K562 (cell line): ENCODE measurements around the gene TMEM217. TPM values are rescaled to one million over a fixed set of nuclear protein-coding genes. Genes with fewer than 3 reads are reported as not detected.
A peak's percentile ranks its signal among the peaks of the same experiment; 100 is the strongest.

Experiments used
- ELF2 ChIP-seq: fragments of 250-450 bp; sonication (Bioruptor Pico); IDR thresholded peaks from 2 replicates; pipeline ENCODE4 v1.5.0; 2021; ENCODE audit warnings: mild to moderate bottlenecking
- GATAD2A ChIP-seq: fragments of 450-650 bp; IDR thresholded peaks from 2 replicates; pipeline ENCODE4 v1.6.1; 2017
- GTF2F1 ChIP-seq: IDR thresholded peaks from 2 replicates; pipeline ENCODE4 v1.6.1; 2011; ENCODE audit warnings: low read depth, low read length, improper control_type of control experiment
- IRF2 ChIP-seq: sonication (generic); formaldehyde crosslinking; IDR thresholded peaks from 2 replicates; pipeline ENCODE4 v1.8.1; 2022; ENCODE audit warnings: mild to moderate bottlenecking, missing genetic modification reagents
- NR1H2 ChIP-seq: sonication (generic); formaldehyde crosslinking; IDR thresholded peaks from 2 replicates; pipeline ENCODE4 v1.4.0; 2020; ENCODE audit warnings: mild to moderate bottlenecking, missing genetic modification reagents
- PHB2 ChIP-seq: fragments of 450-650 bp; IDR thresholded peaks from 2 replicates; pipeline ENCODE4 v1.6.1; 2017; ENCODE audit warnings: low read depth
- SOX6 ChIP-seq: fragments of 450-650 bp; IDR thresholded peaks from 2 replicates; pipeline ENCODE4 v1.6.1; 2014; ENCODE audit warnings: mild to moderate bottlenecking
- SRF ChIP-seq, 2 experiments: fragments of 250-450, 450-650 bp in 1 of 2; sonication (Bioruptor Pico) in 1 of 2; sonication (generic) in 1 of 2; formaldehyde crosslinking; IDR thresholded peaks; 2 replicates each; pipeline versions ENCODE4 v1.5.0 to v1.5.1; 2020 to 2022; ENCODE audit warnings: mild to moderate bottlenecking in 1 of 2, missing genetic modification reagents in 1 of 2
- SRSF7 ChIP-seq: fragments of 200-400 bp; formaldehyde crosslinking; optimal IDR thresholded peaks from 2 replicates; pipeline ENCODE3; 2017; ENCODE audit warnings: mild to moderate bottlenecking, low read depth, low read length
- STAG1 ChIP-seq: sonication (generic); formaldehyde crosslinking; IDR thresholded peaks from 2 replicates; pipeline ENCODE4 v1.5.0; 2020; ENCODE audit warnings: missing genetic modification reagents, borderline replicate concordance
- TCF3 ChIP-seq: sonication (generic); formaldehyde crosslinking; IDR thresholded peaks from 2 replicates; pipeline ENCODE4 v1.4.0; 2020; ENCODE audit warnings: mild to moderate bottlenecking, missing genetic modification reagents
- TGIF2 ChIP-seq: sonication (generic); formaldehyde crosslinking; IDR thresholded peaks from 2 replicates; pipeline ENCODE4 v1.8.1; 2022; ENCODE audit warnings: mild to moderate bottlenecking, missing genetic modification reagents, moderate library complexity
- THRAP3 ChIP-seq: fragments of 450-650 bp; IDR thresholded peaks from 2 replicates; pipeline ENCODE4 v1.6.1; 2016; ENCODE audit warnings: mild to moderate bottlenecking, inconsistent platforms, borderline replicate concordance
- ZFP1 ChIP-seq: fragments of 450-650 bp; formaldehyde crosslinking; IDR thresholded peaks from 2 replicates; pipeline ENCODE4 v1.4.0; 2020; ENCODE audit warnings: mild to moderate bottlenecking, mixed read lengths
- ZNF121 ChIP-seq: sonication (generic); formaldehyde crosslinking; conservative IDR thresholded peaks from 2 replicates; pipeline ENCODE4 v1.8.0; 2022; ENCODE audit warnings: missing genetic modification reagents
- ZNF347 ChIP-seq: fragments of 450-650 bp; formaldehyde crosslinking; IDR thresholded peaks from 2 replicates; pipeline ENCODE4 v1.4.0; 2020; ENCODE audit warnings: low read depth, mild to moderate bottlenecking, moderate library complexity
- ZNF407 ChIP-seq: fragments of 450-650 bp; IDR thresholded peaks from 2 replicates; pipeline ENCODE4 v1.6.1; 2016; ENCODE audit warnings: low read depth
- ZNF431 ChIP-seq: sonication (generic); formaldehyde crosslinking; IDR thresholded peaks from 2 replicates; pipeline ENCODE4 v1.8.0; 2022; ENCODE audit warnings: mild to moderate bottlenecking, missing genetic modification reagents
- ZNF512 ChIP-seq: IDR thresholded peaks from 2 replicates; pipeline ENCODE4 v1.6.1; 2016; ENCODE audit warnings: missing genetic modification characterization, missing compliant biosample characterization
- polyA plus RNA-seq, 8 experiments: library from polyadenylated mRNA; depleted of rRNA in 4 of 8; stranded (reverse) in 5 of 8; unstranded in 3 of 8; fragments of >200 nt; fragmentation: Nextera tagmentation in 2 of 8; fragmentation: Illumina TruSeq in 1 of 8; extraction: Ambion mirVana in 2 of 8; extraction: Trizol in 1 of 8; gene quantifications; 2 replicates each; pipeline versions ENCODE4 v1.2.1 to v1.2.3, GENCODE V29; 2011 to 2014; ENCODE audit warnings: inconsistent platforms in 1 of 8, missing spikeins in 1 of 8
- total RNA-seq, 7 experiments: library from RNA; depleted of rRNA in 6 of 7; stranded (reverse); fragments of >200 nt in 6 of 7; fragmentation: Illumina TruSeq in 2 of 7; extraction: Trizol in 2 of 7; gene quantifications; 2 replicates each; pipeline versions ENCODE4 v1.2.1 to v1.2.3, GENCODE V29; 2011 to 2021; ENCODE audit warnings: low replicate concordance in 1 of 7

Gene TMEM217
- total and polyA plus RNA-seq, 9 of the 15 experiments (the other 6 are each of a cell fraction or from before 2014, with no cell fraction given): 1.3 to 8.0 (median 1.9) TPM

- no peak for TF ChIP-seq SRF (CRISPR knock-in tag; IDR thresholded peaks at IDR 0.05)
- TF ChIP-seq STAG1 (CRISPR knock-in tag): no peak
- TF ChIP-seq ELF2 (CRISPR knock-in tag): 0 out of 2 replicates have a peak, but pooled peaks have one; percentile 10
- TF ChIP-seq ZFP1 (CRISPR knock-in tag): no peak
- 0 out of 2 replicates have a peak, but pooled peaks have one; percentile 59 for TF ChIP-seq NR1H2 (CRISPR knock-in tag)
- no peak for TF ChIP-seq PHB2
- 0 out of 2 replicates have a peak, but pooled peaks have one; percentile 4 for TF ChIP-seq GATAD2A
- TF ChIP-seq IRF2 (CRISPR knock-in tag): no peak
- no peak for TF ChIP-seq ZNF431 (CRISPR knock-in tag)
- no peak for TF ChIP-seq ZNF121 (CRISPR knock-in tag)
- no peak for TF ChIP-seq SRSF7
- no peak for TF ChIP-seq TGIF2
- TF ChIP-seq THRAP3: peak; percentile 91
- TF ChIP-seq ZNF347 (CRISPR knock-in tag): no peak
- no peak for TF ChIP-seq TCF3 (CRISPR knock-in tag)
- TF ChIP-seq GTF2F1: no peak
- TF ChIP-seq ZNF512 (tag): no peak
- 0 out of 2 replicates have a peak, but pooled peaks have one; percentile 42 for TF ChIP-seq ZNF407
- no peak for TF ChIP-seq SOX6
Observed at GRCh38 chr6:37171201-37171969, 86.6 kb downstream of the TMEM217 start (continued).
